ENCODE results near the gene PCDHA11.
"Not testable (repeated sequence)": the region's sequence is repeated elsewhere in the genome, so short reads cannot be mapped to it uniquely, and the experiment has no call there.

Gene PCDHA11

GRCh38 chr5:140868721-140869554 lies at the start of gene PCDHA11:
Gene PCDHA11 (plus strand): TSS chr5:140868957. CDS start chr5:140869104, 147 bp downstream.
- in situ Hi-C loops (cut with MboI; ENCODE audit: low sequenced_read_pairs) = no loop called here

- in situ Hi-C loops (cut with MboI; ENCODE audit: low sequenced_read_pairs) = no loop called here
Observed at GRCh38 chr5:140821375-140822280, 47.1 kb upstream of the PCDHA11 start, which contains the start of gene PCDHA5. Gene PCDHA5 (plus strand): TSS chr5:140821613.

GRCh38 chr5:140822281-140822629 lies 46.5 kb upstream of the PCDHA11 start:
- in situ Hi-C loops (cut with MboI; ENCODE audit: low sequenced_read_pairs) = no loop called here

GRCh38 chr5:140822969-140823368 lies 45.8 kb upstream of the PCDHA11 start:
- in situ Hi-C loops (cut with MboI; ENCODE audit: low sequenced_read_pairs) = not testable (repeated sequence)

- in situ Hi-C loops (cut with MboI; ENCODE audit: low sequenced_read_pairs) = no loop called here
Observed at GRCh38 chr5:140823475-140823874, 45.3 kb upstream of the PCDHA11 start.

GRCh38 chr5:140827704-140828361 lies 40.9 kb upstream of the PCDHA11 start, which contains the start of gene PCDHA6:
Gene PCDHA6 (plus strand): TSS chr5:140827960. CDS start chr5:140828092, 132 bp downstream.
- in situ Hi-C loops (cut with MboI; ENCODE audit: low sequenced_read_pairs) = no loop called here

GRCh38 chr5:140828362-140828737 lies 40.4 kb upstream of the PCDHA11 start:
- in situ Hi-C loops (cut with MboI; ENCODE audit: low sequenced_read_pairs) = no loop called here

GRCh38 chr5:140829511-140830501 lies 39.0 kb upstream of the PCDHA11 start:
- in situ Hi-C loops (cut with MboI; ENCODE audit: low sequenced_read_pairs) = not testable (repeated sequence)

- in situ Hi-C loops (cut with MboI; ENCODE audit: low sequenced_read_pairs) = no loop called here
Observed at GRCh38 chr5:140833993-140834392, 34.8 kb upstream of the PCDHA11 start, which contains the start of gene PCDHA7. Gene PCDHA7 (plus strand): TSS chr5:140834269. CDS start chr5:140834384, 115 bp downstream.

GRCh38 chr5:140834439-140835008 lies 34.2 kb upstream of the PCDHA11 start:
- in situ Hi-C loops (cut with MboI; ENCODE audit: low sequenced_read_pairs) = not testable (repeated sequence)

- in situ Hi-C loops (cut with MboI; ENCODE audit: low sequenced_read_pairs) = no loop called here
Observed at GRCh38 chr5:140835622-140836510, 32.9 kb upstream of the PCDHA11 start.

GRCh38 chr5:140840978-140841962 lies 27.5 kb upstream of the PCDHA11 start, which contains the start of gene PCDHA8:
Gene PCDHA8 (plus strand): TSS chr5:140841187. CDS start chr5:140841322, 135 bp downstream.
- in situ Hi-C loops (cut with MboI; ENCODE audit: low sequenced_read_pairs) = no loop called here

- in situ Hi-C loops (cut with MboI; ENCODE audit: low sequenced_read_pairs) = no loop called here
Observed at GRCh38 chr5:140842798-140843733, 25.7 kb upstream of the PCDHA11 start.

- in situ Hi-C loops (cut with MboI; ENCODE audit: low sequenced_read_pairs) = not testable (repeated sequence)
Observed at GRCh38 chr5:140848139-140849102, 20.3 kb upstream of the PCDHA11 start, which contains the start of gene PCDHA9. Gene PCDHA9 (plus strand): TSS chr5:140848382. CDS start chr5:140848496, 114 bp downstream.

Data from HL-60/S4 (cell line).